Natural killer cell treated with Interleukin-12 subunit alpha and Interleukin-12 subunit beta and Interleukin-15 and Interleukin-18, amount 100 ng/mL, for 72 hours (primary cell): Measurements from ENCODE around the gene KRTAP6-1. TPM values are rescaled to one million over a fixed set of nuclear protein-coding genes. Genes with fewer than 3 reads are reported as not detected.

Source experiments
- ATAC-seq, 2 donors: fragments of 150-1000 bp; cut with Tn5 transposase in 1 of 2; sonication (Bioruptor Pico), chemical (Tn5 transposase) in 1 of 2; 2 replicates each; pipeline ENCODE4 v1.10.0; 2021
- DNase-seq: peaks from one replicate; pipeline ENCODE4 v3.0.0; 2022; ENCODE audit warnings: low spot score
- H3K27ac Mint-ChIP-seq, 2 donors: 1 replicate in 1 of 2; 2 replicates in 1 of 2; pipeline ENCODE4 v1.8.0; 2022; ENCODE audit warnings: mixed read lengths in 2 of 2, mild to moderate bottlenecking in 1 of 2, moderate library complexity in 1 of 2
- H3K27me3 Mint-ChIP-seq, 2 donors: 1 replicate in 1 of 2; 2 replicates in 1 of 2; pipeline ENCODE4 v1.8.0; 2022; ENCODE audit warnings: mixed read lengths in 2 of 2
- H3K36me3 Mint-ChIP-seq: one replicate; pipeline ENCODE4 v1.8.0; 2022; ENCODE audit warnings: mixed read lengths
- H3K4me1 Mint-ChIP-seq, 2 donors: 1 replicate in 1 of 2; 2 replicates in 1 of 2; pipeline ENCODE4 v1.8.0; 2022; ENCODE audit warnings: low read depth in 2 of 2, mixed read lengths in 2 of 2, mild to moderate bottlenecking in 1 of 2
- H3K4me3 Mint-ChIP-seq: one replicate; pipeline ENCODE4 v1.8.0; 2022; ENCODE audit warnings: mixed read lengths
- H3K9me3 Mint-ChIP-seq: 2 replicates; pipeline ENCODE4 v1.8.0; 2022; ENCODE audit warnings: mixed read lengths
- total RNA-seq, 2 donors: library from RNA; stranded (reverse); gene quantifications; one replicate each; pipeline ENCODE4 v1.2.3, GENCODE V29; 2022

Gene KRTAP6-1
- total RNA-seq, 2 donors from 2014 or later, result not detected

- Mint-ChIP-seq H3K4me3 (no peak overlapping the region), H3K4me1 (no peaks in the 10 kb centered on the region), H3K36me3 (no peaks in the 10 kb centered on the region), H3K9me3 (peaks cover 9% of the 10 kb centered on the region), H3K27me3 (no peaks in the 10 kb centered on the region), H3K27ac (no peak overlapping the region)
- no peak for ATAC-seq
- no peak for DNase-seq
These were observed 1.6 kb downstream of the KRTAP6-1 start for GRCh38 chr21:30612132-30612531.

- no peaks in the 10 kb centered on the region for H3K4me1 Mint-ChIP-seq
- H3K27ac Mint-ChIP-seq, result no peak overlapping the region
- H3K27me3 Mint-ChIP-seq, result no peaks in the 10 kb centered on the region
- peaks cover 7% of the 10 kb centered on the region for H3K36me3 Mint-ChIP-seq
- peaks cover 19% of the 10 kb centered on the region for H3K9me3 Mint-ChIP-seq
- H3K4me3 Mint-ChIP-seq, result no peak overlapping the region
- ATAC-seq (no peak), DNase-seq (no peak)
These were observed 7.8 kb downstream of the KRTAP6-1 start for GRCh38 chr21:30605968-30606367.

- no peak for DNase-seq
- no peak for ATAC-seq
- Mint-ChIP-seq H3K4me3 (no peak within 1 kb of the TSS), H3K9me3 (peaks cover 10% of the 10 kb centered on the region), H3K4me1 (no peaks in the 10 kb centered on the region), H3K27me3 (no peaks in the 10 kb centered on the region), H3K36me3 (peaks cover 7% of the 10 kb centered on the region), H3K27ac (no peak within 1 kb of the TSS)
These were observed 12.9 kb downstream of the KRTAP6-1 start, which contains the start of gene KRTAP22-1 for GRCh38 chr21:30600787-30601186. KRTAP22-1 (plus strand) TSS chr21:30601087.

- H3K36me3 Mint-ChIP-seq, result peaks cover 7% of the 10 kb centered on the region
- no peak within 1 kb of the TSS for H3K27ac Mint-ChIP-seq
- H3K4me3 Mint-ChIP-seq, result no peak within 1 kb of the TSS
- no peaks in the 10 kb centered on the region for H3K27me3 Mint-ChIP-seq
- peaks cover 5% of the 10 kb centered on the region for H3K9me3 Mint-ChIP-seq
- H3K4me1 Mint-ChIP-seq, result no peaks in the 10 kb centered on the region
- DNase-seq (no peak), ATAC-seq (no peak)
These were observed 14.9 kb downstream of the KRTAP6-1 start, which contains the start of gene KRTAP6-2 for GRCh38 chr21:30598802-30599201. KRTAP6-2 (minus strand) TSS chr21:30598902; CDS start chr21:30598874, 28 bp downstream.

- H3K4me3 Mint-ChIP-seq, result no peak within 1 kb of the TSS
- no peak for ATAC-seq
- no peak for DNase-seq
- H3K36me3 Mint-ChIP-seq, result no peaks in the 10 kb centered on the region
- no peaks in the 10 kb centered on the region for H3K4me1 Mint-ChIP-seq
- H3K9me3 Mint-ChIP-seq, result no peaks in the 10 kb centered on the region
- no peaks in the 10 kb centered on the region for H3K27me3 Mint-ChIP-seq
- H3K27ac Mint-ChIP-seq, result no peak within 1 kb of the TSS
These were observed 21.6 kb downstream of the KRTAP6-1 start, which contains the start of gene KRTAP6-3 for GRCh38 chr21:30592140-30592539. KRTAP6-3 (plus strand) TSS chr21:30592440; CDS start chr21:30592446, 6 bp downstream.

- Mint-ChIP-seq H3K36me3 (no peaks in the 10 kb centered on the region), H3K4me1 (no peaks in the 10 kb centered on the region), H3K27ac (no peak within 1 kb of the TSS), H3K9me3 (no peaks in the 10 kb centered on the region), H3K27me3 (no peaks in the 10 kb centered on the region), H3K4me3 (no peak within 1 kb of the TSS)
- ATAC-seq (no peak), DNase-seq (no peak)
These were observed 23.4 kb downstream of the KRTAP6-1 start, which contains the start of gene KRTAP22-2 for GRCh38 chr21:30590297-30590696. KRTAP22-2 (minus strand) TSS chr21:30590397.

- Mint-ChIP-seq H3K27me3 (no peaks in the 10 kb centered on the region), H3K4me1 (no peaks in the 10 kb centered on the region), H3K36me3 (no peaks in the 10 kb centered on the region), H3K4me3 (no peak overlapping the region), H3K9me3 (peaks cover 13% of the 10 kb centered on the region), H3K27ac (no peak overlapping the region)
- DNase-seq (no peak), ATAC-seq (no peak)
These were observed 30.9 kb downstream of the KRTAP6-1 start for GRCh38 chr21:30582870-30583269.

- Mint-ChIP-seq H3K27ac (no peak overlapping the region), H3K4me3 (no peak overlapping the region), H3K36me3 (no peaks in the 10 kb centered on the region), H3K4me1 (no peaks in the 10 kb centered on the region), H3K27me3 (no peaks in the 10 kb centered on the region), H3K9me3 (peaks cover 16% of the 10 kb centered on the region)
- no peak for DNase-seq
- ATAC-seq, result no peak
These were observed 33.6 kb downstream of the KRTAP6-1 start for GRCh38 chr21:30580132-30580531.

- Mint-ChIP-seq H3K4me1 (no peaks in the 10 kb centered on the region), H3K27ac (no peak overlapping the region), H3K36me3 (no peaks in the 10 kb centered on the region), H3K4me3 (no peak overlapping the region), H3K27me3 (no peaks in the 10 kb centered on the region), H3K9me3 (peaks cover 8% of the 10 kb centered on the region)
- ATAC-seq (no peak), DNase-seq (no peak)
These were observed 34.4 kb downstream of the KRTAP6-1 start for GRCh38 chr21:30579346-30579745.

- H3K4me1 Mint-ChIP-seq, result no peaks in the 10 kb centered on the region
- H3K4me3 Mint-ChIP-seq, result no peak overlapping the region
- no peaks in the 10 kb centered on the region for H3K36me3 Mint-ChIP-seq
- H3K27ac Mint-ChIP-seq, result no peak overlapping the region
- H3K9me3 Mint-ChIP-seq, result peaks cover 7% of the 10 kb centered on the region
- H3K27me3 Mint-ChIP-seq, result no peaks in the 10 kb centered on the region
- DNase-seq (no peak), ATAC-seq (no peak)
These were observed 36.0 kb downstream of the KRTAP6-1 start for GRCh38 chr21:30577766-30578165.

- ATAC-seq, result no peak
These were observed 46.1 kb downstream of the KRTAP6-1 start for GRCh38 chr21:30567617-30568016.

GRCh38 chr21:30563630-30564029, 50.1 kb downstream of the KRTAP6-1 start:
- Mint-ChIP-seq H3K9me3 (peaks cover 9% of the 10 kb centered on the region), H3K36me3 (no peaks in the 10 kb centered on the region), H3K27ac (no peak overlapping the region), H3K4me1 (no peaks in the 10 kb centered on the region), H3K4me3 (no peak overlapping the region), H3K27me3 (no peaks in the 10 kb centered on the region)
- ATAC-seq, result no peak
- no peak for DNase-seq

More at GRCh38 chr21:30567617-30568016, 46.1 kb downstream of the KRTAP6-1 start:
- DNase-seq, result no peak
- peaks cover 11% of the 10 kb centered on the region for H3K9me3 Mint-ChIP-seq
- no peaks in the 10 kb centered on the region for H3K36me3 Mint-ChIP-seq
- H3K27me3 Mint-ChIP-seq, result no peaks in the 10 kb centered on the region
- H3K4me1 Mint-ChIP-seq, result no peaks in the 10 kb centered on the region
- H3K4me3 Mint-ChIP-seq, result no peak overlapping the region
- no peak overlapping the region for H3K27ac Mint-ChIP-seq
